K562 (cell line): ENCODE data around the gene HIPK2.

Experiments used
- DNMT1 ChIP-seq: fragments of 450-650 bp; IDR thresholded peaks from 2 replicates; pipeline ENCODE4 v1.6.1; 2016; ENCODE audit warnings: antibody characterized with exemption, mild to moderate bottlenecking
- ZBTB33 ChIP-seq: sonication (generic); formaldehyde crosslinking; IDR thresholded peaks from 2 replicates; pipeline ENCODE4 v1.8.1; 2023; ENCODE audit warnings: mild to moderate bottlenecking, missing genetic modification reagents
- TF ChIP-seq, protein P1 (sequence below), 3 experiments: IDR thresholded peaks in 2 of 3; conservative IDR thresholded peaks in 1 of 3; 2 replicates each; pipeline ENCODE4 v1.5.1; 2011 to 2012; ENCODE audit warnings: low read length in 3 of 3, mild to moderate bottlenecking in 3 of 3, control low read depth in 2 of 3, improper control_type of control experiment in 1 of 3, inconsistent platforms in 1 of 3, low read depth in 1 of 3, mixed read lengths in 1 of 3, moderate library complexity in 1 of 3; ENCODE audit not compliant: insufficient read depth in 2 of 3

- TF ChIP-seq ZBTB33 (CRISPR knock-in tag) (no peak), DNMT1 (no peak)
- TF ChIP-seq, protein P1, sequence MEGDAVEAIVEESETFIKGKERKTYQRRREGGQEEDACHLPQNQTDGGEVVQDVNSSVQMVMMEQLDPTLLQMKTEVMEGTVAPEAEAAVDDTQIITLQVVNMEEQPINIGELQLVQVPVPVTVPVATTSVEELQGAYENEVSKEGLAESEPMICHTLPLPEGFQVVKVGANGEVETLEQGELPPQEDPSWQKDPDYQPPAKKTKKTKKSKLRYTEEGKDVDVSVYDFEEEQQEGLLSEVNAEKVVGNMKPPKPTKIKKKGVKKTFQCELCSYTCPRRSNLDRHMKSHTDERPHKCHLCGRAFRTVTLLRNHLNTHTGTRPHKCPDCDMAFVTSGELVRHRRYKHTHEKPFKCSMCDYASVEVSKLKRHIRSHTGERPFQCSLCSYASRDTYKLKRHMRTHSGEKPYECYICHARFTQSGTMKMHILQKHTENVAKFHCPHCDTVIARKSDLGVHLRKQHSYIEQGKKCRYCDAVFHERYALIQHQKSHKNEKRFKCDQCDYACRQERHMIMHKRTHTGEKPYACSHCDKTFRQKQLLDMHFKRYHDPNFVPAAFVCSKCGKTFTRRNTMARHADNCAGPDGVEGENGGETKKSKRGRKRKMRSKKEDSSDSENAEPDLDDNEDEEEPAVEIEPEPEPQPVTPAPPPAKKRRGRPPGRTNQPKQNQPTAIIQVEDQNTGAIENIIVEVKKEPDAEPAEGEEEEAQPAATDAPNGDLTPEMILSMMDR (IDR thresholded peaks at IDR 0.05 in 2 of 3, conservative IDR thresholded peaks at IDR 0.05 in 1 of 3; ENCODE audit: insufficient read depth in 2 of 3, low read depth in 1 of 3, low read length in 3 of 3), result no peak
Observed at GRCh38 chr7:139768249-139768824, 9.5 kb downstream of the HIPK2 start.
